ENCODE data around the gene VSIG4. TPM values are rescaled to one million over a fixed set of nuclear protein-coding genes. Genes with fewer than 3 reads are reported as not detected.

Gene VSIG4
- total and polyA plus RNA-seq, 2 of the 8 experiments (the other 6 are each of a cell fraction or from before 2014, with no cell fraction given), result not detected

DNA sequence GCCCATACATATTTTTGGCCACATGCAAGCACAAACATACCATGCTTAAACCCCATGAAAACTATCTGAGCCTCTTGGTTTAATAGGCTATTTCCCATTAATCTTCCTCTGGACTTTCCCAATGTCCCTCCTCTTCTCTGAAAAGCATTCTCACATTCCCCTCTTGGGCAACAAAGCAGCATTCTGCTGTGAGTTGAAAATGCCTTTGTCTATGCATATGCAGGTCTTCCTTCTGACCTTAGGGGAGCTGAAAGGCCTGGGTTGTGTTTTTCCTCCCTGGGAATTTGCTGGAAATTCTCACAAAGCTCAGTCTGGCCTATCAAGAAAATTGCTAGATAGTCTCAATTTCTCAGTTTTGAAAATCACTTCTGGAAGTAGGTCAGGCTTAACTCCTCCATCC lies 4.2 kb downstream of the VSIG4 start:
- Histone ChIP-seq H2BK120ac (replicated peaks; ENCODE audit: low read depth, low read length) (no peak overlapping the region), H4K8ac (ENCODE audit: extremely low read depth, insufficient read depth, low read length) (no peak overlapping the region), H3K36me3 (ENCODE audit: control insufficient read depth in 2 of 4, insufficient read depth in 4 of 4, low read length in 3 of 4) (no peaks in the 10 kb centered on the region), H2BK12ac (ENCODE audit: low read depth, low read length) (no peak overlapping the region), H3K18ac (ENCODE audit: extremely low read depth, low read length) (no peak overlapping the region), H4K5ac (ENCODE audit: insufficient read length, low read depth, low read length) (no peak overlapping the region), H2AFZ (ENCODE audit: low read length) (no peak overlapping the region), H3K23me2 (ENCODE audit: low read depth, low read length) (no peaks in the 10 kb centered on the region), H3K9ac (replicated peaks in 1 of 4; ENCODE audit: extremely low read depth in 1 of 4, low read depth in 3 of 4, low read length in 3 of 4) (no peak overlapping the region), H3K4me3 (ENCODE audit: extremely low read depth in 1 of 4, insufficient read depth in 2 of 4, low read depth in 3 of 4, low read length in 4 of 4) (no peak overlapping the region), H2BK20ac (ENCODE audit: low read length) (no peak overlapping the region), H3K4me2 (ENCODE audit: insufficient read depth in 1 of 2, low read depth in 2 of 2, low read length in 2 of 2) (peak overlapping the region in 1 of 2 experiments; percentile 28; a peak in 1 of 4 replicates), H3K56ac (replicated peaks; ENCODE audit: insufficient read length, low read depth, low read length) (no peak overlapping the region), H3K27ac (ENCODE audit: low read depth, low read length) (no peak overlapping the region), H2BK5ac (ENCODE audit: low read depth, low read length) (no peak overlapping the region), H2AK5ac (ENCODE audit: low read depth, low read length) (no peak overlapping the region), H3K79me1 (ENCODE audit: low read depth, low read length) (no peaks in the 10 kb centered on the region), H3K27me3 (replicated peaks in 1 of 4; ENCODE audit: control insufficient read depth in 3 of 4, extremely low read depth in 1 of 4, insufficient read depth in 3 of 4, low read length in 3 of 4) (no peaks in the 10 kb centered on the region), H3K23ac (ENCODE audit: insufficient read length) (no peak overlapping the region), H3K9me3 (ENCODE audit: insufficient read depth in 2 of 2, low read depth in 1 of 2, low read length in 1 of 2) (peaks cover 0 to 10% of the 10 kb centered on the region in 2 experiments; a peak in 1 of 4 replicates), H3K79me2 (ENCODE audit: control insufficient read depth in 1 of 2, insufficient read depth in 2 of 2, low read length in 2 of 2) (no peaks in the 10 kb centered on the region), H3K4me1 (replicated peaks in 1 of 4; ENCODE audit: control insufficient read depth in 3 of 4, insufficient read depth in 4 of 4, low read length in 3 of 4) (0 out of 7 replicates have a peak, but pooled peaks cover 0 to 3% (median 0%) of the 10 kb centered on the region in 4 experiments), H2BK15ac (ENCODE audit: low read length) (no peak overlapping the region), H3K4ac (replicated peaks; ENCODE audit: insufficient read length, low read depth, low read length) (no peak overlapping the region), H4K91ac (replicated peaks; ENCODE audit: insufficient read length, low read length) (no peak overlapping the region), H4K20me1 (replicated peaks in 1 of 2; ENCODE audit: control insufficient read depth in 1 of 2, insufficient read depth in 2 of 2, low read length in 2 of 2) (no peaks in the 10 kb centered on the region), H3K14ac (ENCODE audit: insufficient read length) (no peak overlapping the region)
- DNase-seq (ENCODE audit: low read depth in 1 of 2, low spot score in 2 of 2) (no peak), FAIRE-seq (no peak)
- POLR2A ChIA-PET (ENCODE audit: partially characterized antibody), result no interaction called here
- TF ChIP-seq, protein P1, sequence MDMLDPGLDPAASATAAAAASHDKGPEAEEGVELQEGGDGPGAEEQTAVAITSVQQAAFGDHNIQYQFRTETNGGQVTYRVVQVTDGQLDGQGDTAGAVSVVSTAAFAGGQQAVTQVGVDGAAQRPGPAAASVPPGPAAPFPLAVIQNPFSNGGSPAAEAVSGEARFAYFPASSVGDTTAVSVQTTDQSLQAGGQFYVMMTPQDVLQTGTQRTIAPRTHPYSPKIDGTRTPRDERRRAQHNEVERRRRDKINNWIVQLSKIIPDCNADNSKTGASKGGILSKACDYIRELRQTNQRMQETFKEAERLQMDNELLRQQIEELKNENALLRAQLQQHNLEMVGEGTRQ (IDR thresholded peaks at IDR 0.05; ENCODE audit: low read length), result no peak
- TF ChIP-seq SP2 (IDR thresholded peaks at IDR 0.05; ENCODE audit: low read length), result no peak
- TF ChIP-seq TAF7 (optimal IDR thresholded peaks at IDR 0.05; ENCODE audit: borderline replicate concordance, low read depth, low read length), result no peak
- TF ChIP-seq SIN3A (conservative IDR thresholded peaks at IDR 0.05 in 1 of 2, IDR thresholded peaks at IDR 0.05 in 1 of 2; ENCODE audit: low read depth in 1 of 2, low read length in 2 of 2), result no peak
- TF ChIP-seq RNF2 (IDR thresholded peaks at IDR 0.05; ENCODE audit: borderline replicate concordance, low read depth, low read length, missing control alignments, poor library complexity, severe bottlenecking), result no peak
- no peak for TF ChIP-seq RAD21 (IDR thresholded peaks at IDR 0.05 in 1 of 2, conservative IDR thresholded peaks at IDR 0.05 in 1 of 2; ENCODE audit: low read depth in 2 of 2, low read length in 2 of 2)
- no peak for TF ChIP-seq CEBPB (IDR thresholded peaks at IDR 0.05; ENCODE audit: low read depth, low read length)
- no peak for TF ChIP-seq GTF2F1 (IDR thresholded peaks at IDR 0.05; ENCODE audit: borderline replicate concordance, low read depth, low read length)
- no peak for TF ChIP-seq HDAC2 (IDR thresholded peaks at IDR 0.05; ENCODE audit: borderline replicate concordance in 1 of 2, low read depth in 2 of 2, low read length in 2 of 2)
- no peak for TF ChIP-seq SUZ12 (IDR thresholded peaks at IDR 0.05; ENCODE audit: low read length)
- TF ChIP-seq BCL11A (IDR thresholded peaks at IDR 0.05; ENCODE audit: low read depth in 2 of 2, low read length in 2 of 2), result no peak
- TF ChIP-seq JUND (IDR thresholded peaks at IDR 0.05; ENCODE audit: low read length), result no peak
- CTCF ChIA-PET (ENCODE audit: partially characterized antibody), result no interaction called here

Measured in H1 (cell line).